ENCODE data around the gene P2RY4. TPM values are rescaled to one million over a fixed set of nuclear protein-coding genes. Genes with fewer than 3 reads are reported as not detected.
"Not testable (repeated sequence)": the region's sequence is repeated elsewhere in the genome, so short reads cannot be mapped to it uniquely, and the experiment has no call there.

P2RY4 gene
- total RNA-seq, 1 donor from 2014 or later, result 0.94 TPM

DNA sequence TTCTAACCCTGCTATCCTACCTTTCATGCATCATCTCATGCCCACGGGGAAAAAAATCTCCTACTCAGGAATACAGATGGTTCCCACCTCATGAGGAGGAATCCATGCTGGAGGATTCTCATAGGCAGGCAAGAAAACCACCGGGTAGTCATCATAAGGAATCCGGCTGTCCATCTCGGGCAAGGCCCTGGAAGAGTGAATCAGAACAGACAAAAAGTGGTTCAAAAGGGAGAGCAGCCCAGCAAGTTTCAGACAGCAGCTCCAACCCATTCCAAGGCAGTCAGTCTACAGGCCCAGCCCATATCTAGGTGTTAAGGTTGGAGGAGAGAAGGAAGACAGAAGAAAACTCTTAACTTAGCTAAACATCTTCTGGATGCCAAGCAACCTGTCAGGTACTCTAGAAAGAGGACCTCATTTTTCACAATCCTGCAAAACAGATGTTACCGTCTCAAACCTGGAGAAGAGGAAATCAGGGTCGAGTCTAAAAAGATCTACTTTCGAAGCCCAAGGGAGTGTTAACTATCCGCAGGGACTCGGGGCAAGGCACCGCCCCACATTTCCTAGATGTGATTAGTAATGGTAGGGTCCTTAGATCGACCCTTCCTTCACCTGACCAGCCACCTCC lies 29.3 kb upstream of the P2RY4 start:
- H3K36me3 Mint-ChIP-seq, result peaks cover 5% of the 10 kb centered on the region

GRCh38 chrX:70281951-70282350 lies 21.9 kb upstream of the P2RY4 start, which contains the start of gene RAB41:
Gene RAB41, plus strand, starts transcription at chrX:70282172. Its CDS starts 46 bp downstream, at chrX:70282218.
- no peaks in the 10 kb centered on the region for H3K27me3 Mint-ChIP-seq (ENCODE audit: low read depth)
- H3K4me3 Mint-ChIP-seq, result no peak within 1 kb of the TSS
- H3K9me3 Mint-ChIP-seq, result peaks cover 24% of the 10 kb centered on the region

More for the DNA sequence above, 29.3 kb upstream of the P2RY4 start:
- H3K27me3 Mint-ChIP-seq (ENCODE audit: low read depth), result no peaks in the 10 kb centered on the region
- H3K9me3 Mint-ChIP-seq, result peaks cover 3% of the 10 kb centered on the region
- peak overlapping the region; percentile 43 for H3K27ac Mint-ChIP-seq
- TF ChIP-seq CTCF (IDR thresholded peaks at IDR 0.05; ENCODE audit: unreplicated experiment), result no peak
- no peak for DNase-seq (ENCODE audit: low spot score in 2 of 2, unreplicated experiment in 2 of 2)
- peaks cover 22% of the 10 kb centered on the region for H3K4me1 Mint-ChIP-seq
- H3K4me3 Mint-ChIP-seq, result peak overlapping the region; percentile 91

DNA sequence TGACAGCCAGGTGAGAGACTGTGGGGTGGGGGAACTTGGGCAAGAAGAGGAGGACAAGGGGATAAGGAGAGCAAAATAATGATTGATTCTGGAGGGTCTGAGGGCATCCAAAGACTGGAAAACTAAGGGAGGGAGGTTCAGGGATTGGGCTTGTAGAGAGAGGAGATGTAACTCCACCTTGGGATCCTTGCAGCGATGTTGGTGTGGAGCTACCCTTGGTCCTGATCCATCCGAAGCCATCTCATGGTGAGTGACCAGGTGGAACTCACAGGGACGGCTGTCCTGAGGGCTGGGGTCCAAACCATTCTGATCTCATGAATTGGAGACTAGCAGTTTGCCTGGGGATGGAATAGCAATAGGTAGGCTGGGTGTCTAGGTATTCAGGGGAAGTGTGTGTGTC lies 20.6 kb upstream of the P2RY4 start:
- Mint-ChIP-seq H3K27ac (no peak overlapping the region), H3K27me3 (ENCODE audit: low read depth) (no peaks in the 10 kb centered on the region), H3K9me3 (peaks cover 24% of the 10 kb centered on the region), H3K4me3 (no peak overlapping the region), H3K4me1 (no peaks in the 10 kb centered on the region), H3K36me3 (peaks cover 7% of the 10 kb centered on the region)
- no peak for DNase-seq (ENCODE audit: low spot score in 2 of 2, unreplicated experiment in 2 of 2)
- TF ChIP-seq CTCF (IDR thresholded peaks at IDR 0.05; ENCODE audit: unreplicated experiment), result no peak

More at GRCh38 chrX:70281951-70282350, 21.9 kb upstream of the P2RY4 start, which contains the start of gene RAB41:
- no peak for DNase-seq (ENCODE audit: low spot score in 2 of 2, unreplicated experiment in 2 of 2)
- no peaks in the 10 kb centered on the region for H3K4me1 Mint-ChIP-seq
- H3K36me3 Mint-ChIP-seq, result peaks cover 11% of the 10 kb centered on the region
- TF ChIP-seq CTCF (IDR thresholded peaks at IDR 0.05; ENCODE audit: unreplicated experiment), result no peak
- H3K27ac Mint-ChIP-seq, result no peak within 1 kb of the TSS

GRCh38 chrX:70279081-70279480 lies 19.1 kb upstream of the P2RY4 start:
- no peaks in the 10 kb centered on the region for H3K27me3 Mint-ChIP-seq (ENCODE audit: low read depth)
- H3K4me1 Mint-ChIP-seq, result no peaks in the 10 kb centered on the region
- no peak for DNase-seq (ENCODE audit: low spot score in 2 of 2, unreplicated experiment in 2 of 2)
- H3K27ac Mint-ChIP-seq, result no peak overlapping the region
- peaks cover 24% of the 10 kb centered on the region for H3K9me3 Mint-ChIP-seq
- no peak for TF ChIP-seq CTCF (IDR thresholded peaks at IDR 0.05; ENCODE audit: unreplicated experiment)
- no peak overlapping the region for H3K4me3 Mint-ChIP-seq
- H3K36me3 Mint-ChIP-seq, result peaks cover 7% of the 10 kb centered on the region

- not testable (repeated sequence) for H3K36me3 Mint-ChIP-seq; H3K27me3 Mint-ChIP-seq (ENCODE audit: low read depth); H3K4me1 Mint-ChIP-seq; H3K4me3 Mint-ChIP-seq; DNase-seq (ENCODE audit: low spot score in 2 of 2, unreplicated experiment in 2 of 2); H3K27ac Mint-ChIP-seq
- H3K9me3 Mint-ChIP-seq, result peaks cover 24% of the 10 kb centered on the region
Measured at GRCh38 chrX:70274029-70274428, 14.0 kb upstream of the P2RY4 start.

GRCh38 chrX:70268034-70268433 lies 8.0 kb upstream of the P2RY4 start, which contains the start of gene ARR3:
Gene ARR3, plus strand, starts transcription at chrX:70268334. Its CDS starts 1,052 bp downstream, at chrX:70269386.
- H3K4me1 Mint-ChIP-seq, result no peaks in the 10 kb centered on the region
- no peaks in the 10 kb centered on the region for H3K27me3 Mint-ChIP-seq (ENCODE audit: low read depth)
- H3K36me3 Mint-ChIP-seq, result no peaks in the 10 kb centered on the region
- peaks cover 38% of the 10 kb centered on the region for H3K9me3 Mint-ChIP-seq
- H3K27ac Mint-ChIP-seq, result no peak within 1 kb of the TSS
- no peak for TF ChIP-seq CTCF (IDR thresholded peaks at IDR 0.05; ENCODE audit: unreplicated experiment)
- DNase-seq (ENCODE audit: low spot score in 2 of 2, unreplicated experiment in 2 of 2), result no peak
- H3K4me3 Mint-ChIP-seq, result no peak within 1 kb of the TSS

Measured in mesothelial cell of epicardium (in vitro differentiated cells).